ENCODE results near the gene TGM4.

TGM4 gene

GRCh38 chr3:44903314-44903713 is 28.9 kb downstream of the TGM4 start:
- FAIRE-seq (no peak), DNase-seq (ENCODE audit: insufficient read length) (no peak)
- TF ChIP-seq POLR2A (IDR thresholded peaks at IDR 0.05; ENCODE audit: low read depth, low read length) = no peak
- TF ChIP-seq TAF1 (IDR thresholded peaks at IDR 0.05; ENCODE audit: borderline replicate concordance, low read depth, low read length) = no peak
- TF ChIP-seq POLR2AphosphoS5 (IDR thresholded peaks at IDR 0.05; ENCODE audit: low read depth, low read length) = no peak

- no peak for TF ChIP-seq TAF1 (IDR thresholded peaks at IDR 0.05; ENCODE audit: borderline replicate concordance, low read depth, low read length)
- no peak for TF ChIP-seq POLR2A (IDR thresholded peaks at IDR 0.05; ENCODE audit: low read depth, low read length)
- no peak for TF ChIP-seq POLR2AphosphoS5 (IDR thresholded peaks at IDR 0.05; ENCODE audit: low read depth, low read length)
- FAIRE-seq = no peak
- no peak for DNase-seq (ENCODE audit: insufficient read length)
Measured at GRCh38 chr3:44903751-44904150, 29.3 kb downstream of the TGM4 start.

DNA sequence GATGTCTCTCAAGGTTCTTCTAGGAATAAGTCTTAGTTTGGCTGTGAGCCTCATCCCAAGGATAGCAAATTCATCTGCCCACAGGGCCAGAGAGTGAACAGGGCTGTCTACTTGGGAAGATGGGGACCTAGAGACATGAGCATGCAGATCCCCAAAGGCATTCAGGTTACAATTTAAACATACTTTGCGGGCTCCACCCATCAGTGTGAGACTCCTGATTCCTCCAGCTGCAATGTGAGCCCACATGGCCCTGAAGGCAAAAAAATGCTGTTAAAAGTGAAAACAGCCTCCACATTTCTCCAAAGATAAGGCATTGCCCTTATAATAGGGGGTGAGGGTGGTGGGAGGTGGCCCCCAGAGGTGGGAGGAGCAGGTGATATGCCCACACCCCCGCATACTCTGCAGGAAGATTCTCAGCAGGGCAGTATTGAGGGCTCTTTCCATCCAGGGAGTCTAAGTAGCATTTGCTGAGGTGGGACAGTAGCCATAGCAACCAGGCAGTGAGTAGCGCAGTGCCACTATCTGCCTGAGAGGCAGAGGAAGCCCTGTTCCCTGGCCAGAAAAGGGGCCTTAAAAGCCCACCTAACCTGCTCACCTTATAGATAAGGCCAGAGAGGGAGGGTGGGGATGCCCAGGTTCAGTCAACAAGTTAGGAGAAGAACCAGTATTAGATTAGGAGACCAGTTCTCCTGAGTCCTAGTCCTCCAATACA is 31.2 kb downstream of the TGM4 start:
- DNase-seq (ENCODE audit: insufficient read length) = no peak
- no peak for FAIRE-seq
- TF ChIP-seq POLR2AphosphoS5 (IDR thresholded peaks at IDR 0.05; ENCODE audit: low read depth, low read length) = no peak
- no peak for TF ChIP-seq TAF1 (IDR thresholded peaks at IDR 0.05; ENCODE audit: borderline replicate concordance, low read depth, low read length)
- TF ChIP-seq POLR2A (IDR thresholded peaks at IDR 0.05; ENCODE audit: low read depth, low read length) = no peak

DNA sequence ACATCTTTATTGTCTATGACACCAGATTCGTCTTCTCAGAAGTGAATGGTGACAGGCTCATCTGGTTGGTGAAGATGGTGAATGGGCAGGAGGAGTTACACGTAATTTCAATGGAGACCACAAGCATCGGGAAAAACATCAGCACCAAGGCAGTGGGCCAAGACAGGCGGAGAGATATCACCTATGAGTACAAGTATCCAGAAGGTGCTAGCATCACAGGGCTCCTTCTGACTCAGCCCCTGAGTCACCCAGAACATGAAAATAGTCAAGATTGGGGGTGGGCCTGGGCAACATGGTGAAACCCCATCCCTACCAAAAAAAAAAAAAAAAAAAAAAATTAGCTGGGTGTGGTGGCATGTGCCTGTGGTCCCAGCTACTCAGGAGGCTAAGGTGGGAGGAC is 32.6 kb downstream of the TGM4 start:
- DNase-seq (ENCODE audit: insufficient read length) (no peak), FAIRE-seq (no peak)
- no peak for TF ChIP-seq TAF1 (IDR thresholded peaks at IDR 0.05; ENCODE audit: borderline replicate concordance, low read depth, low read length)
- TF ChIP-seq POLR2AphosphoS5 (IDR thresholded peaks at IDR 0.05; ENCODE audit: low read depth, low read length) = no peak
- TF ChIP-seq POLR2A (IDR thresholded peaks at IDR 0.05; ENCODE audit: low read depth, low read length) = no peak

DNA sequence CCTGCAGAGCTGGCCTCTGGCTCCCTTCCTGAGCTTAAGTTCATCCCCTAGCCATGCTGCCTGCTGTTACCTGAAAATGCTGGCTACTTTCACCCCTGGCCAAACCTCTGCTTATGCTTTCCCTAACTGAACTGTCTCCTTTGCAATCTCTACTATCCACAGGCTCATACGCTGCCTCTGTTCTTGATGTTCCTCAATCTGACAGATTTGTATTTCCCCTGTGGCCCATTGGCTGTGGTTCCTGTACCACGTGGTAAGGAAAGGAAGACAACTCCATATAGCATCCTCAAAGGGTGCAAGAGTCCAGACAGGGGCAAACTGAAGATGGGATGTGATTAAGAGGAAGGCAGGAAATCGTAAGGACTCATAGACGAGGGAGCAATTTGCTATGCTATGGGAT is 33.2 kb downstream of the TGM4 start:
- FAIRE-seq = no peak
- DNase-seq (ENCODE audit: insufficient read length) = no peak
- TF ChIP-seq POLR2AphosphoS5 (IDR thresholded peaks at IDR 0.05; ENCODE audit: low read depth, low read length) (no peak), TAF1 (IDR thresholded peaks at IDR 0.05; ENCODE audit: borderline replicate concordance, low read depth, low read length) (no peak), POLR2A (IDR thresholded peaks at IDR 0.05; ENCODE audit: low read depth, low read length) (no peak)

- no peak for FAIRE-seq
- no peak for DNase-seq (ENCODE audit: insufficient read length)
- TF ChIP-seq POLR2AphosphoS5 (IDR thresholded peaks at IDR 0.05; ENCODE audit: low read depth, low read length) (no peak), POLR2A (IDR thresholded peaks at IDR 0.05; ENCODE audit: low read depth, low read length) (no peak), TAF1 (IDR thresholded peaks at IDR 0.05; ENCODE audit: borderline replicate concordance, low read depth, low read length) (no peak)
Measured at GRCh38 chr3:44909063-44909462, 34.7 kb downstream of the TGM4 start.

GRCh38 chr3:44910693-44911092 is 36.3 kb downstream of the TGM4 start:
- no peak for FAIRE-seq
- no peak for DNase-seq (ENCODE audit: insufficient read length)
- TF ChIP-seq POLR2AphosphoS5 (IDR thresholded peaks at IDR 0.05; ENCODE audit: low read depth, low read length) = no peak
- no peak for TF ChIP-seq POLR2A (IDR thresholded peaks at IDR 0.05; ENCODE audit: low read depth, low read length)
- no peak for TF ChIP-seq TAF1 (IDR thresholded peaks at IDR 0.05; ENCODE audit: borderline replicate concordance, low read depth, low read length)

GRCh38 chr3:44913868-44914468 is 39.6 kb downstream of the TGM4 start:
- peak; percentile 60 for DNase-seq (ENCODE audit: insufficient read length)

DNA sequence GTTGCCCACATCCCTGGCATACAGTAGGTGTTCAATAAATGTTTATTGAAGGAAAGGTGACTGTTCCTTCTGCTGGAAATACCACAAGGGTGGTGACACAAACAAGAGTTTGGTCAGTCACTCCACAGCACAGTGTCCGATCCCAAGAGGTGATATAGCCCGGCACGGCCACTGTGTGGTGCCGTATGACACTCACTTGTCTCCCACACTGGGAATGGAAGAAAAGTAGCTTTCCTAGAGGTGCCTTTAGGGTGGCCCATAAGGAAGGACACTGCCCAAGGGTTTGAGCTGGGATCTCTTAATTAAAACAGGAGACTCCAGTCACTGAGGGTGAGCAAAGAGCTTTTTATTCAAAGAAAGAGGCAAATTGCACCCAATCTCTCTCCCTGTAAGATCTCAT is 40.5 kb downstream of the TGM4 start:
- DNase-seq (ENCODE audit: insufficient read length) = no peak
- no peak for FAIRE-seq
- TF ChIP-seq POLR2A (IDR thresholded peaks at IDR 0.05; ENCODE audit: low read depth, low read length) = no peak
- TF ChIP-seq TAF1 (IDR thresholded peaks at IDR 0.05; ENCODE audit: borderline replicate concordance, low read depth, low read length) = no peak
- TF ChIP-seq POLR2AphosphoS5 (IDR thresholded peaks at IDR 0.05; ENCODE audit: low read depth, low read length) = no peak

More at GRCh38 chr3:44913868-44914468, 39.6 kb downstream of the TGM4 start:
- FAIRE-seq = peak; percentile 71
- TF ChIP-seq TAF1 (IDR thresholded peaks at IDR 0.05; ENCODE audit: borderline replicate concordance, low read depth, low read length) = no peak
- TF ChIP-seq POLR2A (IDR thresholded peaks at IDR 0.05; ENCODE audit: low read depth, low read length) = no peak

DNA sequence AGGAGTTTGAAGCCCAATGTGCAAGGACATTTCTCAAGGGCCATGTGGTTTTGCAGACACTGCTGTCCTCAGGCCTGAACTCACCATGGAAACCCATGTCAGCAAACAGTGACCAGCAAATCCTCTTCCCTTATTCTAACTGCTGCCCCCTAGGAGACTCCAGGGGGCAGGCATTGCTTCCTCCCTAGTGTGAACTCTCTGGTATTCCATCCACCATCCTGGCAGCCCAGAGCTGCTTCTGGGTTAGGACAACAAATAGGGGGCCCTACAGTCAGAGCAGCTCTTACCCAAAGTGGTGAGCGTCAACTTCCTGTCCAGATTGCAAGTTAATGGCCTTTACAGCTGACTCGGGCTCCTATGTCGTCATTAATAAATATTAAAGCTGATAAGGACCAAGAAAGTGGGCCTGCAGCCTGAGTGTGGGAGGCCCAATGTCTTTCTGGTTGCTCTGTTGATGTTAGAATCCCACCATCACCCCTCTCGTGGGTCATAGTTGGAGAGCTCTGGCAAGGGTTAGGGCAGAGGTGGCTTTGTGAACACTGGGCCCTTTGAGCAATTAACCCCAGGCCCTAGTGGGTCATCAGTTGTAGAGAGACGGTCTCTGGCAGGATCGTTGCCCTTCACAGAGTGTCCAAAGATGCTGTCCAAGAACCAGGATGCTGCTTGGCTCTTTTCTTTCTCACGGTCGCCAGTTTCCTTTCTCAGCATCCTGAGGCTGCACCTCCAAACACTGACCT is 41.5 kb downstream of the TGM4 start:
- no peak for DNase-seq (ENCODE audit: insufficient read length)
- FAIRE-seq = no peak

DNA sequence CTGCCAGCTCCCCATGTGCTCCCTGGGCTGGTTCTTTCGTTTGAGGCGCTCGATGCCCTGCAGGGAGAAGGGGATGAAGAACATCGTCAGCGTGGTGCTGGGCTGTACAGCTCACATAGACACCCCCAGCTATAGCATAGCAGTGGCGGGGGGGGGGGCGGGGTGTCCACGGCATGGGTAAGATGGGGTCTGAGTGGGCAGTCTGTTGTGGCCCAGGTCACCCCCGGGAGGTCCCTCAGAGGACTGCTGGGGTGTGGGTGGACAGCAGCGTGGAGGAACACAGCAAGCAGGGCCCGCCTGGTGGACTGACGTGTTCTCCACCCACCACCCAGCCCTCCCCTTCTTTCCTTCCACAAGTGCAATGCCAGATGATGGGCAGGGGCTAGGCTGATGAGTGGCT is 43.7 kb downstream of the TGM4 start:
- FAIRE-seq = no peak
- DNase-seq (ENCODE audit: insufficient read length) = no peak
- no peak for TF ChIP-seq POLR2A (IDR thresholded peaks at IDR 0.05; ENCODE audit: low read depth, low read length)
- TF ChIP-seq TAF1 (IDR thresholded peaks at IDR 0.05; ENCODE audit: borderline replicate concordance, low read depth, low read length) = no peak
- no peak for TF ChIP-seq POLR2AphosphoS5 (IDR thresholded peaks at IDR 0.05; ENCODE audit: low read depth, low read length)

More for the DNA sequence above, 41.5 kb downstream of the TGM4 start:
- no peak for TF ChIP-seq TAF1 (IDR thresholded peaks at IDR 0.05; ENCODE audit: borderline replicate concordance, low read depth, low read length)
- no peak for TF ChIP-seq POLR2AphosphoS5 (IDR thresholded peaks at IDR 0.05; ENCODE audit: low read depth, low read length)
- TF ChIP-seq POLR2A (IDR thresholded peaks at IDR 0.05; ENCODE audit: low read depth, low read length) = no peak

Measured in GM12892 (cell line).